HL-60 (cell line): ENCODE data around the gene MAPK1.

ENCODE experiments used
- DNase-seq, 2 experiments: peaks; one replicate each; pipeline ENCODE4 v3.0.0-alpha.2; 2010 to 2020; ENCODE audit warnings: low read depth in 1 of 2, low spot score in 1 of 2
- H3K27ac ChIP-seq: fragments of 250-450 bp; sonication (Bioruptor Pico); replicated peaks from 2 replicates; pipeline ENCODE4 v1.5.1; 2020; ENCODE audit warnings: mild to moderate bottlenecking, moderate library complexity
- H3K27me3 ChIP-seq: fragments of 250-450 bp; sonication (Bioruptor Pico); 2 replicates; pipeline ENCODE4 v1.5.1; 2021; ENCODE audit warnings: mild to moderate bottlenecking, moderate library complexity; ENCODE audit not compliant: insufficient read depth, poor library complexity, severe bottlenecking
- H3K4me3 ChIP-seq: replicated peaks from 2 replicates; pipeline ENCODE4 v1.5.1; 2011; ENCODE audit warnings: mild to moderate bottlenecking, control low read depth, low read length; ENCODE audit not compliant: insufficient read depth
- CTCF ChIP-seq: IDR thresholded peaks from one replicate; pipeline ENCODE4 v1.5.1; 2011; ENCODE audit warnings: low read length, control low read depth, inconsistent platforms; ENCODE audit not compliant: insufficient read depth
- GABPA ChIP-seq: IDR thresholded peaks from 2 replicates; pipeline ENCODE4 v1.6.1; 2012; ENCODE audit warnings: low read depth
- POLR2AphosphoS5 ChIP-seq: IDR thresholded peaks from 2 replicates; pipeline ENCODE4 v1.6.1; 2012; ENCODE audit warnings: low read depth
- REST ChIP-seq: IDR thresholded peaks from 2 replicates; pipeline ENCODE4 v1.6.1; 2012; ENCODE audit warnings: low read depth; ENCODE audit not compliant: insufficient replicate concordance
- SPI1 ChIP-seq: IDR thresholded peaks from 2 replicates; pipeline ENCODE4 v1.6.1; 2012; ENCODE audit warnings: low read depth, mild to moderate bottlenecking, borderline replicate concordance

Gene MAPK1

GRCh38 chr22:21760640-21761039 is 106.8 kb downstream of the MAPK1 start:
- peak in 1 of 2 experiments; percentile 28 for DNase-seq
- Histone ChIP-seq H3K27me3 (no peaks in the 10 kb centered on the region), H3K4me3 (no peak overlapping the region), H3K27ac (peak overlapping the region; percentile 15; the same call in 1 of the 2 replicates)
- TF ChIP-seq POLR2AphosphoS5 = no peak
- no peak for TF ChIP-seq REST
- no peak for TF ChIP-seq SPI1
- TF ChIP-seq CTCF = no peak
- TF ChIP-seq GABPA = no peak

GRCh38 chr22:21759646-21760376 is 107.6 kb downstream of the MAPK1 start:
- H3K27ac ChIP-seq = no peak overlapping the region
- TF ChIP-seq GABPA (no peak), REST (no peak), POLR2AphosphoS5 (no peak), SPI1 (no peak), CTCF (no peak)
- no peak overlapping the region for H3K4me3 ChIP-seq
- DNase-seq = no peak
- no peaks in the 10 kb centered on the region for H3K27me3 ChIP-seq

GRCh38 chr22:21759093-21759492 is 108.4 kb downstream of the MAPK1 start:
- Histone ChIP-seq H3K27ac (no peak overlapping the region), H3K27me3 (no peaks in the 10 kb centered on the region), H3K4me3 (no peak overlapping the region)
- DNase-seq = no peak
- TF ChIP-seq POLR2AphosphoS5 (0 out of 2 replicates have a peak, but pooled peaks have one; percentile 0), GABPA (no peak)

GRCh38 chr22:21758091-21758864 is 109.2 kb downstream of the MAPK1 start:
- TF ChIP-seq SPI1 (no peak), GABPA (no peak), CTCF (no peak), REST (no peak), POLR2AphosphoS5 (0 out of 2 replicates have a peak, but pooled peaks have one; percentile 16)
- DNase-seq = no peak
- Histone ChIP-seq H3K4me3 (no peak overlapping the region), H3K27me3 (no peaks in the 10 kb centered on the region), H3K27ac (no peak overlapping the region)
